ENCODE measurements around the gene VMP1.
"Not testable (repeated sequence)": the region's sequence is repeated elsewhere in the genome, so short reads cannot be mapped to it uniquely, and the experiment has no call there.

The VMP1 gene

DNA sequence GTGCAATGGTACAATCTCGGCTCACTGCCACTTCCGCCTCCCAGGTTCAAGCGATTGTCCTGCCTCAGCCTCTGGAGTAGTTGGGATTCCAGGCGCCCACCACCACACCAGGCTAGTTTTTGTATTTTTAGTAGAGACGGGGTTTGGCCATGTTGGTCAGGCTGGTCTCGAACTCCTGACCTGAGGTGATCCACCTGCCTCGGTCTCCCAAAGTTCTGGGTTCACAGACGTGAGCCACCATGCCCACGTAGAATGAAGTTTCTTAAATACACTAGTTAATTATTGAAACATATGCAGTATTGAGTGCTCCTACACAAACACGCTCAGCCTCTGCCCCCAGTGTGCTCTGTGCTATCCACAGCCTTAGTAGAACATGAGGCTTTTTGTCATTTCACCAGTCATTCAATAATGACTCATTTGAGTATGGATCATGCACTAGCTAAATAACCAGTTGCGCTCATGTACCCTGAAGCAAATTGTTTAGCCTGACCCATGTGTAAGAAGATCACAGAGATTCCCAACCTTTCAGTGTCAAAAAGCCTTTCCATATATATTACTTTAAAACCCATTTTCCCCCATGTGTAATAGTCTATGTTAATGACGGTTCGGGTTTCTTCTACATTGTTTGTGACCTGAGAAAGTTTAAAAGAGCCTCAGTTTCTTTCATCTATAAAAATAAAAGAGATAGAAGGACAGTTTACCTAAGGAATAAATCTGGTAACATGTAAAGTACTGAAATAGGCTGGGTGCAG is 135.6 kb downstream of the VMP1 start:
- DNase-seq = peak; percentile 70

DNA sequence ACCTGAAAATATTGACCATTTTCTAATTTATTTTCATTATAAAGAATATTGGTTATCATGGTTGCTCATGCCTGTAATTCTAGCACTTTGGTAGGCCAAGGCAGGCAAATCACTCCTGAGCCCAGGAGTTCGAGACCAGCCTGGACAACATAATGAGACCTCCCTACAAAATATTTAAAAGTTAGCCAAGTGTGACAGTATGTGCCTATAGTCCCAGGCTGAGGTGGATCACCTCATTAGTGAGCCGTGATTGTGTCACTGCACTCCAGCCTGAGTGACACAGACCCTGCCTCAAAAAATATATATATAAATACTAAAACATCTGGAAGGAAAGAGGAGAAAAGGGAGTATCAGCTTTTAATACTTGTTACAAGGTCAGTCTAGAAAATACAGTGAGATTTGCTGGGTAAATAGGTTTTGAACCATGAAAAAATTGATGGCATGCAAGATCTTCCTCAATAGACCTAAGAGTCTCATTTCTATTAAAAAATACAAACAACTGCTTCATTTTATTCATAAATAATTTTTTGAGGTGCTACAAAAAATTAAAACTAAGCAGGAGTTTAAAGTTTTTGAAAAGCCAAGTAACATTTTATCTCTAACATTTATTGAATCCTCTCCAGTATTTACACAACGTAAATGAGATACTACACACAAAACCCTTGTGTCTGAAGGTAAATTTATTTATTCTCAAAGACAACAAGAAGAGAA is 137.6 kb downstream of the VMP1 start:
- DNase-seq = no peak

DNA sequence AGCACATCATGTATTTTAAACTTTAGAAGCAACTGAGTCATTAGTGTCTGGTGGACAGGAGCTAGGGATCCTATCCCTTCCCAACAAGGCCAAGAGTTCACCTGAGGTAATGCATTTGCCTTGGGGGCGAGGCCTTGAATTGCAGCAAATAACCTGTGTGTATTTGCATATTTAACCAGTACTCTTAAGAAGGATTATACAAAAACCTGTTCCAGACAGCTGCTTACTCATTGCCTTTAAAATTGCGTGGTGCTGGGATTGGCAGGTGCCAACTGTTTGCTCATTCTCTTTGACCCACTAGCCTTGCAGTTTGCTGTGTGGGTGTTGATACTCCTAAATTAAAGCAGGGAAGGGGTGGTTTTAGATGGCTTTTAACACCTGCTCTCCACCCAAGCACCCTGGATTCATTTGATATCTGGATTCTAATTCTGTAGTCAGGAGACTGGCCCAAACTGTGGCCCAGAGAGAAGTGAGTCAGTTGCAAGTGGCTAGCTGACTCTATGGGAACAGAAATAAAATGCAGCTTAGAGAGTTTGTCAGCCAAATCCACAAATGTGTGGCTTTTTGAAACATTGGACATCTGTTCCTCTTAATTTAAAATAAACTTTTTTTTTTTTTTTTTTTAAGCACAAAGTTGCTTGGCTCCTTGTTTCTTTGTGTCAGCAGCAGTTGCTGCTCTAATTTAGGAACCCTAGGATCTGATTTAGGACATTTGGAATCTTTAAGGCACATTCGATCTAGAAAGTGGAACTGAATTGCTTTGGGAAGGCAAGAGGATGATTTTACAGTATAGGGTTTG is 138.3 kb downstream of the VMP1 start:
- DNase-seq = peak; percentile 38

DNA sequence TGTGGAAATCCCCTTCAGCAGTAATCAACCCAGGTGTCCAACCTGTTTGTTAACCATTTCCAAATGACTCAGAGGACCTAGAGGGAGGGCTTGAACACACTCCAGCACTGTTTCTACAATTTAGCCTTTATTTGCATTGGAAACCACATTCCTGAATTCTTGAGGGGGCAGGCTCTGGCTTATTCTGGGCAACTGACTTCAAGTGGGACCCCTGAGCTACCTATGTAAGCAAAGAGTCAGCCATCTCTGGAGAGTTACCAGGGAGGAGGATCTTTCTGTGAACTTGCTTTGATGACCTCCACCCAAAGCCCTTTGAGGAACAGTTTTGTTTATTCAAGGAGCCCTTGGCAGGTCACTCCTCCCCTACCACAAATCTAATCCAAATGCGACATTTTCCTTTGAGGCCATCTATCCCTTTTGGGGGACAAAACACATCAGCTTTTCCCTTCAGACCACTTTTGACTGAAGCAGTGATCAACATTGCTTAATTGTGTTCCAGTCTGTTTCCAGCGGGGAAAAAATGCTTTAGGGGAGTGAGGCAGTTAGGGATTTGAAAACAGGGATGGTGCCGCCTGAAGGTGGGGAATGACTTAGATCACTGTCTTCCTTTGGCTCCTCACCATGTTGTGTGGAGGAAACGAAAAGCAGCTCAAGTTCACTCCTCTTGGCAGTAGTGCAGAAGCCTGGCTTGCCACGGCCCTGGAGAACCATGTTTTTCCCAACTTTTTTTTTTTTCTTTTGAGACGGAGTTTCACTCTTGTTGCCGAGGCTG is 139.1 kb downstream of the VMP1 start:
- peak; percentile 73 for DNase-seq

DNA sequence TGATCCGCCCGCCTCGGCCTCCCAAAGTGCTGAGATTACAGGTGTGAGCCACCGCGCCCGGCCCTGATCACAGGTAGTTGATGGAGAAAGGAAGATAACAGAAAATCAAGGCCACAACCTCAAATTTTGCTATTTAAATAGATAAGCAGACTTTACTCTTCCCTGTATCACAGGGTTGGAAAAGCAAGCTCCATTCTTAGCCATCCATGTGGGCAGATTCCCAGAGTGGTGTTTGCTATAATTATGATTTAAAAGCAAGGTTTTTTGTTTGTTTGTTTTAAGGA is 140.9 kb downstream of the VMP1 start:
- no peak for DNase-seq

DNA sequence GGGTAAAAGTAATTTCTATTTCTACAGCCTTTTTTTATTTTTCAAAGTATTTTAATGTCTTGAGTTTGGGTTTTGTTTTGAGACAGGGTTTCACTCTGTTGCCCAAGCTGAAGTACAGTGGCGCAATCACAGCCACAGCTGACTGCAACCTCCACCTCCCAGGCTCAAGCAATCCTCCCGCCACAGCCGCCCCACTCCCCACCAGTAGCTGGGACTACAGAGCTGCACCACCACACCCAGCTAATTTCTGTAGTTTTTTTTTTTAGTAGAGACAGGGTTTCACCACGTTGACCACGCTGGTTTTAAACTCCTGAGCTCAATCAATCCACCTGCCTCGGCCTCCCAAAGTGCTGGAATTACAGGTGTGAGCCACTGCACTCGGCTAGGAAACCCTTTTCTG is 141.3 kb downstream of the VMP1 start:
- peak; percentile 31 for DNase-seq

DNA sequence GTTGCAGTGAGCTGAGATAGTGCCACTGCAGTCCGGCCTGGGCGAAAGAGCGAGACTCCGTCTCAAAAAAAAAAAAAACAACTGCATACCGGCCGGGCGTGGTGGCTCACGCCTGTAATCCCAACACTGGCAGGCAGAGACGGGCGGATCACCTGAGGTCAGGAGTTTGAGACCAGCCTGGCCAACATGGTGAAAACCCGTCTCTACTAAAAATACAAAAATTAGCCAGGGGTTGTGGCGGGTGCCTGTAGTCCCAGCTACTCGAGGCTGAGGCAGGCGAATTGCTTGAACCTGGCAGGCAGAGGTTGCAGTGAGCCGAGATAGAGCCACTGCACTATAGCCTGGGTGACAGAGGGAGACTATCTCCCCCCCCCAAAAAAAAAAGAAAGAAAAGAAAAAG is 142.9 kb downstream of the VMP1 start:
- not testable (repeated sequence) for DNase-seq

DNA sequence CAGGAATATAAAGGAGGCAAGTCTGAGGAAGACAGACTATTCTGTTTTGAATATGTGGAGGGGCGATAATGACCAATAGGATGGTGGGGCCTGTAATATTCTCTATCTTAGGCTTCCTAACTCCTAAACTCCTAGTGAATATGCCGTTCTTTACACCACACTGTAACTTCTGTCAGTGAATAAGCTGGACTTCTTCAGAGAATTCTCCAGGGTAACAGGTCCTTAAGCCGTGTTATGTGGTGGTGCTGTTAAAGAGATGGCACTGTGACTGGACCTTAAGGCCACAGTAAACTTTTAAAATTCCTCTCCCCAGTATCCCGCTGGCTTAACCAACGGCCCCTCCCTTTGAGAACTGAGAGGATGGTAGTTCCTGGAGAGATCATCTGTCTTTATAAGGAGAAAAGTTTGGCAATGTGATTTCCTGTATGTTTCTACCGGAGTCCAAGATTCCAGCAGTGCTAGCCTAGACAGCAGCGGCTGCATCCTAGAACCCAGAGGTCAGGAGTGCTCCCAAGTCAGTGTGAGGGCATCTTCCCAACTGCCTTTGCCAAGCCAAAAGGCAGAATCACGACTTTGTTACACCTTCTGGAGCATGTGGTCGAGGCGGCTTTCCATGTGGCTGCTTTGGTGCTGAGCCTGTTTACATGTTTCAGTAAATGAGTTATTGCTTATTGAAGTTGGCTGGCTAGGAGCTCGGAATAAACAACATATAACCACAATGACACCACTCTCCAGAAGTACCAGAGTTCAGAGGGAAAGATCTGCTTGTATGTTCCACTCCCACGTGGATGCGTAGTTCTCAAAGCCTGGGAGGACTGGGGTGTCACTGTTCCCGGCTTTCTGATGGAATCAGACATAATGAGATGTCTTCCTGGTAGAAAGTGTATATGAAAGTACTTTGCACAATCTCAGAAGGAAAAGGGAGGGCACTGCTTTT is 144.3 kb downstream of the VMP1 start:
- no peak for DNase-seq

DNA sequence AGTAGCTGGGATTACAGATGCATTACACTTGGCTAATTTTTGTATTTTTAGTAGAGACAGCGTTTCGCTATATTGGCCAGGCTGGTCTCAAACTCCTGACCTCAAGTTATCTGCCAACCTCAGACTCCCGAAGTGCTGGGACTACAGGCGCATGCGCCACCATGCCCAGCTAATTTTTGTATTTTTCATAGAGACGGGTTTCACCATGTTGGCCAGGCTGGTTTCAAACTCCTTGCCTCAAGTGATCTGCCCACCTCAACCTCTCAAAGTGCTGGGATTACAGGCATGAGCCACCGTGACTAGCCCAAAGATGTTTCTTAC is 145.4 kb downstream of the VMP1 start:
- DNase-seq = not testable (repeated sequence)

DNA sequence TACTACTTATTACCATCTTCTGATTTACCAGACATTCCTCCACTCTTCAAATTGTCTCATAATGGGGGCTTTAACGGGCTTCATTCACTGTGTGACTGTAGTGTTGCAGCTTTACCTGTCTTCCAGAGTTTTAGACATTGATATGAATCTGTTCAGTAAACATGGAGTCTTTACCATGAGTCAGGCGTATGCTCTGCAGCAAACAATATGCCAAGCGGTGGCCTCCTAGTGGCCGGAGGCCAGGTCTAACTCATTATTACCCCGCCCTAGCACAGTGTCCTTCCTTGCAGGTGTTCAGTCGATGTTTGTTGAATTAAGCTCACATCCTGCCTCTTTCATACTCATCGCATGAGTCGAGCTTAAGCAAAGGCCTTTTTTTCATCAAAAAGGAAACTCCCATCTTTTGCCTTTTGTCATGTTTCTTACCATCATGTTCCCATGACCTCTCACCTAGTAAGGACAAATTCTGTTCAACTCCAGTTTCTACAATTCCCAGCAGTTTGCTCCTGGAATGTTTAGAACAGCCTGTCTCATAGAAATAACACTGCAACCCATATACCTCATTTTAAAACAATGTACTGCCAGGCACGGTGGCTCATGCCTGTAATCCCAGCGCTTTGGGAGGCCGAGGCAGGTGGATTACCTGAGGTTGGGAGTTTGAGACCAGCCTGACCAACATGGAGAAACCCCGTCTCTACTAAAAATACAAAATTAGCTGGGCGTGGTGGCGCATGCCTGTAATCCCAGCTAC is 145.9 kb downstream of the VMP1 start:
- DNase-seq = peak; percentile 75

DNA sequence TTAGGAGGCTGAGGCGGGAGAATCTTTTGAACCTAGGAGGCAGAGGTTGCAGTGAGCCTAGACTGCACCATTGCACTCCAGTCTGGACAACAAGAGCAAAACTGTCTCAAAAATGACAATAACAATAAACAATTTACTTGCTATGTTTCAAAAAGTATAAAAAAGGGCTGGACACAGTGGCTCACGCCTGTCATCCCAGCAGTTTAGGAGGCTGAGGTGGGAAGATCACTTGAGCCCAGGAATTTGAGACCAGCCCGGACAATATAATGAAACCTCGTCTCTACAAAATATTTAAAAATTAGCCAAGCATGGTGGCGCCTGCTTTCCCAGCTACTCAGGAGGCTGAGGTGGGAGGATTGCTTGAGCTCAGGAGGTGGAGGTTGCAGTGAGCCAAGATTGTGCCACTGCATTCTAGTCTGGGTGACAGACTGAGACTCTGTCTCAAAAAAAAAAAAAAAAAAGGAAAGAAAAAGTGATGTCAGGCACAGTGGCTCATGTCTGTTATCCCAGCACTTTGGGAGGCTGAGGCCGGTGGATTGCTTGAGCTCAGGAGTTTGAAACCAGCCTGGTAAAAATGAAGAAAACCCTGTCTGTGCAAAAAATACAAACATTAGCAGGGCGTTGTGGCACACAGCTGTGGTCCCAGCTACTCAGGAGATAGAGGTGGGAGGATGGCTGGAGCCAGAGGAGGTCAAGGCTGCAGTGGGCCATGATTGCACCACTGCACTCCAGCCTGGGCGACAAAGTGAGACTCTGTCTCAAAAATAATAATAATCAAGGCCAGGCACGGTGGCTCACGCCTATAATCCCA is 146.7 kb downstream of the VMP1 start:
- DNase-seq = not testable (repeated sequence)

DNA sequence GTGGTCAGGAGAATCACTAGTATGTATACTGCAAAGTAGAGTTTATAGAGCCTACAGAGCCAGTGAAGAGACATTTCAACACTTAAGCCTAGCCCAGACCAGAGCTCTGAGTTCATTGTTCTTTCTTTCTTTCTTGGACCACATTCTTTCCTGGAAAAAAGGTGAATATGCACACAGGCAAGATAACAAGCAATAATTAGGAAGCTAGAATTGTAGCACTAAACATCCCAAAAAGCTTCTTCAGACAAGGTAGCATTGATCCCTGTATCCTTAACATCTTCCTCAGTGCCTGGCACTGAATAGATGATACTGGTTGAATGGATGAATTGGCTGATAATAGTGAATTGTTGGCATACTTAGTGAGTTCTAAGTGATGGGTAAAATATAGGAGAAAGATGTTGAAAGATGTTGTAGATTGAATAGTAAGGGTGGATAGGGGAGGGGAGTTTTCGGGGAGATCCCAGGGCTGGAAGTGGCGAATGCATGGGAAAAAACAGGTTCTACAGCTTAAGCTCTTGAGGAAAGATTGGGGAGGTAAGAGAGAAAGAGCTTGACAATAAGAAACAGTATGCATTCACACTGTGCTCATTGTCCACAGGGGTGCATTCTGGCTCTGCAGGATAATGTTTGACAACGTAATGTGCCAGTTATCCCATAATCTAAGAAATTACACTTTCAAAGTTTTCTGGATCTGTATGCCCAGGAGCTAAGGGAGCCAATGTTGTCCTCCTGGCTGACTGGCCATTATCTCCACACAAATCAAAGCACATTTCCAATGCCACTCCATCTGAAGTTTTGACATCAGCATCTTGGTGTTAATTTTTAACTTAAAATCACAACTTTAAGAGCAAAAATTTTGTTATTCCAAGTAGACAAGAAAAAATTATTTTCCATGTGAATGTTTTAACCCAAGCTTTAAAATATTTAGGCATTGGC is 149.7 kb downstream of the VMP1 start:
- DNase-seq = no peak

DNA sequence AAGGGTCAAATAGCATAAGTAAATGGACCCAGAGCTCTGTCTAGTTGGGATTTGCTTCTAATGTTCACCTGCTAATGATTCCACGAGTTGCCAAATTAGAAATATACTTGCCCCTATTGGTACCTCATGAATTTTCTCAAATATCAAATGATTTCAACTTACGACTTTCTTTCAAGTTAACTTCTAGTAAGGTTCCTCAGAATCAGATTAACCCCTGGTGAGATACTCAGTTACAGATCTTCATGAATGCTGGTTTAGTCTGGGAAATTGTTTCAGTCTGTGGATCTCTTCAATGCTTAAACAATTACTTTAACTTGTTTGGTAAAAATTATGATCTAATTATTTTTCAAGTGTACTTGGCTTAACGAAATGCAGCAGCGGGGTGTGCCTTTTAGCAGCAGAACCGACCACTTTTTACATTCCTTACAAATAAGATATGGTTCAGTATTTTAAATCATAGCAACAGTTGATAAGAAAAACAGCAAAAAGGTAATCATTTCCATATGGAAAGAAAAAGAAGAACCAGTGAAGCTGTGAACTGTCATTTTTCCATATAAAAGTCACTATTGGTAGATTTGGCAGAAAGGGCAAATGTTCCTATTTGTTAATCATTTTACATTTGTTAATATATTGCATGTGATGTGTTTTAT is 150.8 kb downstream of the VMP1 start:
- DNase-seq = no peak

DNA sequence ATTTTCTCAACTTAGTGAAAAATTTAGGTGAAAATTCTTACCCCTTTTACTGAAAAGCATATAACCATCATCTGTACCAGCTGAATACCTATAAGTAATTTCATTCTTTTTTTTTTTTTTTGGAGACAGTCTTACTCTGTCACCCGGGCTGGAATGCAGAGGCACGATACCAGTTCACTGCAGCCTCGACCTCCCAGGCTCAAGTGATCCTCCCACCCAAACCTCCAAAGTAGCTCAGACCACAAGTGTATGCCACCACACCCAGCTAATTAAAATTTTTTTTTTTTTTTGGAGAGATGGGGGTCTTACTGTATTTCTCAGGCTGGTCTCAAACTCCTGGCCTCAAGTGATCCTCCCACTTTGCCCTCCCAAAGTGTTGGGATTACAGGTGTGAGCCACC is 151.5 kb downstream of the VMP1 start:
- DNase-seq = no peak

DNA sequence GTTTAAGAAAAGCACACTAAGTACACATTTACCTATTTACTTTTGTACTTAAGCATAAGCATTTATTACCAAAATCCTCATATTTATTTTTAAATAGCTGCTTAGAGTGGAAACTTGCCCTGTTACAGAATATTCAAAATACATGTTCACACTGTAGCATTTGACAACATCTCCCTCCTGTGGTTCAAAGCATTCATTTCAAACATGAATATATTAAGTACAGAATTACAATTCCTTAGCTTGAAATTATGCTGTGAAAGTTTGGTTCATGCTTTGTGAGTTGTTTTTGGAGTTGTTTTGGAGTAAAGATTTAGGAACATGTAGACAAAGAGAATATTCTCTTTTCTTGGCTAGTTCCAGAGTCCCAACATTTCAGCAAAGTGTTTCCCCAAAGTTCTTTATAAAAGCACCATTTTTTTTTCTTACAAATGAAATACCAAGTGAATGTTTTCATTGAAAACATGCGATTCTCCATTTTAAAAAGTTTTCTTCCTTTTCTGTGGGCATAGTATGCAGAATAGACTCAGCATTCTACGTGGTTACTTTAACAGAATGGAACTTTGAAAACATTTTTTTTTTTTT is 152.1 kb downstream of the VMP1 start:
- peak; percentile 69 for DNase-seq

DNA sequence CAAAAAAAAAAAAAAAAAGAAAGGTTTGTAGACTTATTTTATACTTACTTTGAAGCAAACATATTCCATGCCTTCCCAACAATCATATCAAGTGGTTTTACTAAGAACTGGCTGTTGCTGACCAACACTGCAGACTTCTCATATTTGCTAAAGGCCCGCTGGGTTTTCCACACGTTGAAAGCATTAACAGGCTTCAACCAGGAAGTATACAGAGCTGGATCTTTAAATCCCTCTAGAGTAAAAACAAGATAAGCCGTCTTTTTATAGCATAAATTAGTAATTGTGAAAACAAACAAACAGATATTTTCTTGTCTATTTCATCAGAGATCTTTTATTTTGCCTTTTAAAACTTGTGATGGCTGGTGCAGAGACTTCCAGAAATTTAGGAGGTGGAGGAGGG is 156.2 kb downstream of the VMP1 start:
- no peak for DNase-seq

DNA sequence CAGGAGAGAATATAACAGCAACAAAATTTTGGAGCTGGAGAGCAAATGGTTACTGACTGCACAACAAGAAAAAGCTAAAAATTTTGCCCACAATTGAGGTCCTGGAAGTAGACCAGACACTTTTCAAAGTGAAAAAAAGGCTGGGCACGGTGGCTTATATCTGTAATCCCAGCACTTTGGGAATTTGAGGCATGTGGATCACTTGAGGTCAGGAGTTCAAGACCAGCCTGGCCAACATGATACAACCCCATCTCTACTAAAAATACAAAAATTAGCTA is 162.4 kb downstream of the VMP1 start:
- DNase-seq = no peak

DNA sequence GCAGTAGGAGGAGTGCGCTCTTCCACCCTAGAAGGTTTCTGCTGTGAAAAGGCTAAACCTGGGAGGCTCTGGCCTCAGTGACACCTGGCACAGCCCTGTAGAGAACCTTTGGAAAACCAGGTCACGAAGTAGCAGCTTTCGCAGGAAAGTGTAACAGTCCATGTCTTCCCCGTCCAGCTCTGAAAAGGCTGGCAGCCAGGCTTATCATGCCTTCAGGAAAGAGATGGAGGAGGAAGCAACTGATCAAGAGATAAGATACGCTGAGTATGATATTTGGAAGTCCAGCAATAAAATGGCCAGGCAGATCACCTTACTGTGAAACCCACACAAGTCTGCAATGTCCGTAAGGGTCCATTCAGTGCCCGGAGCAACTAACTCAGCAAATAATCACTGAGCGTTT is 163.0 kb downstream of the VMP1 start:
- DNase-seq = no peak

DNA sequence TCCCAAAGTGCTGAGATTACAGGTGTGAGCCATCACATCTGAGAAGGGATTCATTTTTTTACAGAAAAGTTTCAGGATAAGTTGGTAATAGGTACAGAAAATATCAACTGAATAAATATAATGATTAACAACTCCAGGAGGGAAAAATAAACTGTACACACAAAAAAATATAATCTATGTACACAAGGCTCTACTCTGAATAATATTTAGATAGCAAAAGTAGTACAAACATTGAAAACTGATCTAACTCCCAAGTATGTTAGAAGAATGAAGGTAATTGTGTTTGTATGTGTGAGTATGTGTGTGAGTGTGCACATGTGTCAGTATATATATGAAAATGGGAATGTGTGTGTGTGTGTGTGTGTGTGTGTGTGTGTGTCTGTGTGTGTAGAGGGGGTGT is 164.9 kb downstream of the VMP1 start:
- no peak for DNase-seq
